ENCODE results near the gene WDR70.

DNA sequence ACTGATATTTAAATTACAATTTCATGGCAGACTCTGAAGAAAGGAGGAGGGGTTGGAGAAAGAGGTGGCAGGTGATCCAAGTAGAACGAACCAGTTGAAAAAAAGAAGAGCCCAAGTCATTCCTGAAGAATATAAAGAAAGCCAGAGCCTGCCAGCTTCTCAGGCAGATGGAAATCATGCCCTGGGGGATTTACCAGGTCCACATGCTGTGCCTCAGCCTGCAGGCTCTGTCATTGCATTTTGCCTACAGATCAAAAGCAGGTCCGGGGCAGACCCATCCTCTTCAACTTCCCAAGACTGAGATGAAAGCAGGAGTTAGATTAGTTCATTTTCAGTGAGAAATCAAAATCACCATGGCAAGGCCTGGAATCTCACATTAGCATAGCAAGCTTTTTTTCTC lies 412.2 kb downstream of the WDR70 start:
- TF ChIP-seq, protein P1, sequence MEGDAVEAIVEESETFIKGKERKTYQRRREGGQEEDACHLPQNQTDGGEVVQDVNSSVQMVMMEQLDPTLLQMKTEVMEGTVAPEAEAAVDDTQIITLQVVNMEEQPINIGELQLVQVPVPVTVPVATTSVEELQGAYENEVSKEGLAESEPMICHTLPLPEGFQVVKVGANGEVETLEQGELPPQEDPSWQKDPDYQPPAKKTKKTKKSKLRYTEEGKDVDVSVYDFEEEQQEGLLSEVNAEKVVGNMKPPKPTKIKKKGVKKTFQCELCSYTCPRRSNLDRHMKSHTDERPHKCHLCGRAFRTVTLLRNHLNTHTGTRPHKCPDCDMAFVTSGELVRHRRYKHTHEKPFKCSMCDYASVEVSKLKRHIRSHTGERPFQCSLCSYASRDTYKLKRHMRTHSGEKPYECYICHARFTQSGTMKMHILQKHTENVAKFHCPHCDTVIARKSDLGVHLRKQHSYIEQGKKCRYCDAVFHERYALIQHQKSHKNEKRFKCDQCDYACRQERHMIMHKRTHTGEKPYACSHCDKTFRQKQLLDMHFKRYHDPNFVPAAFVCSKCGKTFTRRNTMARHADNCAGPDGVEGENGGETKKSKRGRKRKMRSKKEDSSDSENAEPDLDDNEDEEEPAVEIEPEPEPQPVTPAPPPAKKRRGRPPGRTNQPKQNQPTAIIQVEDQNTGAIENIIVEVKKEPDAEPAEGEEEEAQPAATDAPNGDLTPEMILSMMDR (IDR thresholded peaks at IDR 0.05): no peak
- no peak for TF ChIP-seq POLR2A (IDR thresholded peaks at IDR 0.05)
